Cardiac muscle cell (in vitro differentiated cells and primary cell): ENCODE data around the gene SYCE1L. TPM values are rescaled to one million over a fixed set of nuclear protein-coding genes. Genes with fewer than 3 reads are reported as not detected.

ENCODE experiments used
- DNase-seq, 2 donors: peaks; one replicate each; pipeline versions ENCODE4 v3.0.0 to v3.0.0-alpha.2; 2010 to 2017; ENCODE audit warnings: low read depth in 1 of 2, low spot score in 1 of 2
- H3K27ac ChIP-seq: fragments of 200-600 bp; sonication (generic); 2 replicates; pipeline ENCODE4 v1.5.1; 2016
- H3K27me3 ChIP-seq: fragments of 200-600 bp; sonication (generic); 2 replicates; pipeline ENCODE4 v1.6.0; 2016; ENCODE audit warnings: control low read depth
- H3K36me3 ChIP-seq: fragments of 200-600 bp; sonication (generic); 2 replicates; pipeline ENCODE4 v1.5.1; 2016; ENCODE audit warnings: control low read depth
- H3K4me1 ChIP-seq: fragments of 200-600 bp; sonication (generic); 2 replicates; pipeline ENCODE4 v1.8.1; 2017; ENCODE audit warnings: low read depth, mild to moderate bottlenecking, mixed run types
- H3K4me3 ChIP-seq: fragments of 200-600 bp; sonication (generic); 2 replicates; pipeline ENCODE4 v1.5.1; 2016; ENCODE audit warnings: mild to moderate bottlenecking
- H3K9me3 ChIP-seq: fragments of 200-600 bp; sonication (generic); 2 replicates; pipeline ENCODE4 v1.5.1; 2017; ENCODE audit warnings: low read depth, mild to moderate bottlenecking, control low read depth
- CTCF ChIP-seq: IDR thresholded peaks from 2 replicates; pipeline ENCODE4 v1.5.1; 2012; ENCODE audit warnings: low read depth, mild to moderate bottlenecking, low read length
- polyA plus RNA-seq: library from polyadenylated mRNA; unstranded; fragments of >200 nt; fragmentation: Nextera tagmentation; extraction: Ambion mirVana; gene quantifications from 2 replicates; pipeline ENCODE4 v1.2.1, GENCODE V29; 2016
- total RNA-seq: library from RNA; depleted of rRNA; stranded (reverse); fragments of >200 nt; gene quantifications from 2 replicates; pipeline ENCODE4 v1.2.3, GENCODE V29; 2016

SYCE1L gene
- total and polyA plus RNA-seq, 2 experiments from 2014 or later: 3.2 to 6.6 TPM

GRCh38 chr16:77219437-77219836 is 20.2 kb downstream of the SYCE1L start:
- TF ChIP-seq CTCF: no peak
- H3K4me1 ChIP-seq: no peaks in the 10 kb centered on the region
- no peaks in the 10 kb centered on the region for H3K36me3 ChIP-seq
- H3K27ac ChIP-seq: no peak overlapping the region
- H3K9me3 ChIP-seq: no peaks in the 10 kb centered on the region
- no peak overlapping the region for H3K4me3 ChIP-seq
- no peak for DNase-seq
- no peaks in the 10 kb centered on the region for H3K27me3 ChIP-seq

GRCh38 chr16:77220427-77220826 is 21.2 kb downstream of the SYCE1L start:
- Histone ChIP-seq H3K27ac (no peak overlapping the region), H3K36me3 (no peaks in the 10 kb centered on the region), H3K9me3 (no peaks in the 10 kb centered on the region), H3K4me3 (no peak overlapping the region), H3K4me1 (no peaks in the 10 kb centered on the region), H3K27me3 (no peaks in the 10 kb centered on the region)
- no peak for DNase-seq
- no peak for TF ChIP-seq CTCF

GRCh38 chr16:77221482-77221881 is 22.3 kb downstream of the SYCE1L start:
- H3K27me3 ChIP-seq: no peaks in the 10 kb centered on the region
- H3K27ac ChIP-seq: no peak overlapping the region
- peak in 1 of 2 donors; percentile 80 for DNase-seq
- H3K4me3 ChIP-seq: no peak overlapping the region
- no peaks in the 10 kb centered on the region for H3K4me1 ChIP-seq
- H3K36me3 ChIP-seq: no peaks in the 10 kb centered on the region
- no peaks in the 10 kb centered on the region for H3K9me3 ChIP-seq
- TF ChIP-seq CTCF: no peak

GRCh38 chr16:77223184-77223583 is 24.0 kb downstream of the SYCE1L start:
- Histone ChIP-seq H3K4me1 (no peaks in the 10 kb centered on the region), H3K4me3 (no peak overlapping the region), H3K27ac (no peak overlapping the region), H3K36me3 (no peaks in the 10 kb centered on the region), H3K9me3 (no peaks in the 10 kb centered on the region), H3K27me3 (no peaks in the 10 kb centered on the region)
- TF ChIP-seq CTCF: peak; percentile 30
- no peak for DNase-seq

- TF ChIP-seq CTCF: no peak
- H3K27me3 ChIP-seq: no peaks in the 10 kb centered on the region
Measured at GRCh38 chr16:77225182-77225581, 26.0 kb downstream of the SYCE1L start.

GRCh38 chr16:77227745-77228144 is 28.5 kb downstream of the SYCE1L start:
- no peak for TF ChIP-seq CTCF
- Histone ChIP-seq H3K4me3 (no peak overlapping the region), H3K27ac (no peak overlapping the region), H3K36me3 (no peaks in the 10 kb centered on the region), H3K9me3 (no peaks in the 10 kb centered on the region), H3K4me1 (no peaks in the 10 kb centered on the region), H3K27me3 (no peaks in the 10 kb centered on the region)
- DNase-seq: no peak

More at GRCh38 chr16:77225182-77225581, 26.0 kb downstream of the SYCE1L start:
- no peak overlapping the region for H3K27ac ChIP-seq
- H3K4me3 ChIP-seq: no peak overlapping the region
- H3K36me3 ChIP-seq: no peaks in the 10 kb centered on the region
- no peaks in the 10 kb centered on the region for H3K4me1 ChIP-seq
- no peaks in the 10 kb centered on the region for H3K9me3 ChIP-seq
- DNase-seq: no peak
